ENCODE results near the gene PAX5.

DNA sequence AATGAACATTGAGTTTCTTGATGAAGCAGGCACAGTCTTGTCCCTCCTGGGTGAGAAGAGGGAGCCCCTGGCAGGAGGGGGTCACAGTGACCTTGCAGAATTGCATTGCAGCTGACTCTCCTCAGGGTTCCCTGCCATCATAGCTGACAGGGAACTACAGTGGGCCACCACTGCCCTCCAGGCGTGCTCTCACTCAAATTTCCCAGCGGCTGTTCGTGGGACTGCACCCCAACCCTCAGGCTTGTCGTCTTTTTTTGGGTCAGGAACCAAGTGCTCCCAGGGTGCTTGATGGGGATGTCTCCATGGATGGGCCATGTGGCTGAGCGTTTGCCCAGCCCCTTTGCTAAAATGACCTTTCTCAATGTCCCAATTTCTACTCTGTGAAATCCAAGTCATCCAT, 245.5 kb downstream of the PAX5 start:
- no peak for TF ChIP-seq EZH2 (IDR thresholded peaks at IDR 0.05; ENCODE audit: borderline replicate concordance, insufficient read depth, low read depth, low read length, poor library complexity, severe bottlenecking)
- TF ChIP-seq, protein P1, sequence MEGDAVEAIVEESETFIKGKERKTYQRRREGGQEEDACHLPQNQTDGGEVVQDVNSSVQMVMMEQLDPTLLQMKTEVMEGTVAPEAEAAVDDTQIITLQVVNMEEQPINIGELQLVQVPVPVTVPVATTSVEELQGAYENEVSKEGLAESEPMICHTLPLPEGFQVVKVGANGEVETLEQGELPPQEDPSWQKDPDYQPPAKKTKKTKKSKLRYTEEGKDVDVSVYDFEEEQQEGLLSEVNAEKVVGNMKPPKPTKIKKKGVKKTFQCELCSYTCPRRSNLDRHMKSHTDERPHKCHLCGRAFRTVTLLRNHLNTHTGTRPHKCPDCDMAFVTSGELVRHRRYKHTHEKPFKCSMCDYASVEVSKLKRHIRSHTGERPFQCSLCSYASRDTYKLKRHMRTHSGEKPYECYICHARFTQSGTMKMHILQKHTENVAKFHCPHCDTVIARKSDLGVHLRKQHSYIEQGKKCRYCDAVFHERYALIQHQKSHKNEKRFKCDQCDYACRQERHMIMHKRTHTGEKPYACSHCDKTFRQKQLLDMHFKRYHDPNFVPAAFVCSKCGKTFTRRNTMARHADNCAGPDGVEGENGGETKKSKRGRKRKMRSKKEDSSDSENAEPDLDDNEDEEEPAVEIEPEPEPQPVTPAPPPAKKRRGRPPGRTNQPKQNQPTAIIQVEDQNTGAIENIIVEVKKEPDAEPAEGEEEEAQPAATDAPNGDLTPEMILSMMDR (IDR thresholded peaks at IDR 0.05) = no peak

All from B cell (primary cell).